ENCODE results near the gene TFDP1.
"Not testable (repeated sequence)": the region's sequence is repeated elsewhere in the genome, so short reads cannot be mapped to it uniquely, and the experiment has no call there.

Gene TFDP1

GRCh38 chr13:113560645-113561416, 23.7 kb upstream of the TFDP1 start:
- Histone ChIP-seq H3K9me3 (ENCODE audit: control insufficient read depth, insufficient read depth, low read depth, low read length) (no peaks in the 10 kb centered on the region), H3K27me3 (ENCODE audit: control insufficient read depth, insufficient read depth, low read length) (no peaks in the 10 kb centered on the region), H3K36me3 (ENCODE audit: control insufficient read depth, insufficient read depth, low read length) (no peaks in the 10 kb centered on the region), H3K9ac (ENCODE audit: low read length) (no peak overlapping the region), H3K4me3 (ENCODE audit: low read depth, low read length) (no peak overlapping the region), H3K4me1 (ENCODE audit: control insufficient read depth, insufficient read depth, low read length) (0 out of 2 replicates have a peak, but pooled peaks cover 4% of the 10 kb centered on the region), H3K27ac (ENCODE audit: low read depth, low read length) (no peak overlapping the region)

GRCh38 chr13:113561417-113562084, 23.0 kb upstream of the TFDP1 start:
- Histone ChIP-seq H3K9me3 (ENCODE audit: control insufficient read depth, insufficient read depth, low read depth, low read length) (no peaks in the 10 kb centered on the region), H3K4me3 (ENCODE audit: low read depth, low read length) (no peak overlapping the region), H3K9ac (ENCODE audit: low read length) (no peak overlapping the region), H3K36me3 (ENCODE audit: control insufficient read depth, insufficient read depth, low read length) (no peaks in the 10 kb centered on the region), H3K27me3 (ENCODE audit: control insufficient read depth, insufficient read depth, low read length) (no peaks in the 10 kb centered on the region), H3K27ac (ENCODE audit: low read depth, low read length) (no peak overlapping the region), H3K4me1 (ENCODE audit: control insufficient read depth, insufficient read depth, low read length) (0 out of 2 replicates have a peak, but pooled peaks cover 4% of the 10 kb centered on the region)

- Histone ChIP-seq H3K9me3 (ENCODE audit: control insufficient read depth, insufficient read depth, low read depth, low read length) (no peaks in the 10 kb centered on the region), H3K27me3 (ENCODE audit: control insufficient read depth, insufficient read depth, low read length) (no peaks in the 10 kb centered on the region), H3K9ac (ENCODE audit: low read length) (no peak overlapping the region), H3K27ac (ENCODE audit: low read depth, low read length) (no peak overlapping the region), H3K4me3 (ENCODE audit: low read depth, low read length) (no peak overlapping the region), H3K4me1 (ENCODE audit: control insufficient read depth, insufficient read depth, low read length) (0 out of 2 replicates have a peak, but pooled peaks cover 4% of the 10 kb centered on the region), H3K36me3 (ENCODE audit: control insufficient read depth, insufficient read depth, low read length) (no peaks in the 10 kb centered on the region)
These were observed 22.3 kb upstream of the TFDP1 start for GRCh38 chr13:113562085-113562749.

- no peak overlapping the region for H3K27ac ChIP-seq (ENCODE audit: low read depth, low read length)
- 0 out of 2 replicates have a peak, but pooled peaks cover 4% of the 10 kb centered on the region for H3K4me1 ChIP-seq (ENCODE audit: control insufficient read depth, insufficient read depth, low read length)
- no peaks in the 10 kb centered on the region for H3K36me3 ChIP-seq (ENCODE audit: control insufficient read depth, insufficient read depth, low read length)
- H3K9me3 ChIP-seq (ENCODE audit: control insufficient read depth, insufficient read depth, low read depth, low read length): no peaks in the 10 kb centered on the region
- no peak overlapping the region for H3K9ac ChIP-seq (ENCODE audit: low read length)
- H3K4me3 ChIP-seq (ENCODE audit: low read depth, low read length): no peak overlapping the region
- H3K27me3 ChIP-seq (ENCODE audit: control insufficient read depth, insufficient read depth, low read length): no peaks in the 10 kb centered on the region
These were observed 21.7 kb upstream of the TFDP1 start for GRCh38 chr13:113562844-113563243.

DNA sequence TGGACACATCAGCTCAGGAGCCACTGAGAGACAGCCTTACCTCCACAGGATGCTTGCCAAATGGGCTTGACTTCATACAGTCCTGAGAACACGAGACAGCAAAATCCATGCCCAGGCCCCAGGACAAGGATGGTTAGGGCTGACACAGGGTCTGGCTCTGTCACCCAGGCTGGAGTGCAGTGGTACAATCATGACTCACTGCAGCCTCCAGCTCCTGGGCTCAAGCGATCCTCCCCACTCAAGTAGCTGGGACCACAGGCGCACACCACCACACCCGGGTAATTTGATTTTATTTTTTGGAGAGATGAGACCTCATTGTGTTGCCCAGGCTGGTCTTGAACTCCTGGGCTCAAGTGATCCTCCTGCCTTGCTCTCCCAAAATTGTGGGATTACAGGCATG, 21.0 kb upstream of the TFDP1 start:
- not testable (repeated sequence) for H3K27ac ChIP-seq (ENCODE audit: low read depth, low read length); H3K4me1 ChIP-seq (ENCODE audit: control insufficient read depth, insufficient read depth, low read length); H3K27me3 ChIP-seq (ENCODE audit: control insufficient read depth, insufficient read depth, low read length); H3K9ac ChIP-seq (ENCODE audit: low read length); H3K9me3 ChIP-seq (ENCODE audit: control insufficient read depth, insufficient read depth, low read depth, low read length); H3K36me3 ChIP-seq (ENCODE audit: control insufficient read depth, insufficient read depth, low read length); H3K4me3 ChIP-seq (ENCODE audit: low read depth, low read length)

- H3K36me3 ChIP-seq (ENCODE audit: control insufficient read depth, insufficient read depth, low read length): no peaks in the 10 kb centered on the region
- H3K4me3 ChIP-seq (ENCODE audit: low read depth, low read length): no peak overlapping the region
- H3K9ac ChIP-seq (ENCODE audit: low read length): no peak overlapping the region
These were observed 20.1 kb upstream of the TFDP1 start for GRCh38 chr13:113564331-113565023.

GRCh38 chr13:113565526-113566226, 18.9 kb upstream of the TFDP1 start:
- no peak overlapping the region for H3K9ac ChIP-seq (ENCODE audit: low read length)
- 0 out of 2 replicates have a peak, but pooled peaks cover 4% of the 10 kb centered on the region for H3K4me1 ChIP-seq (ENCODE audit: control insufficient read depth, insufficient read depth, low read length)
- H3K9me3 ChIP-seq (ENCODE audit: control insufficient read depth, insufficient read depth, low read depth, low read length): no peaks in the 10 kb centered on the region
- H3K27ac ChIP-seq (ENCODE audit: low read depth, low read length): no peak overlapping the region
- H3K4me3 ChIP-seq (ENCODE audit: low read depth, low read length): no peak overlapping the region
- H3K36me3 ChIP-seq (ENCODE audit: control insufficient read depth, insufficient read depth, low read length): no peaks in the 10 kb centered on the region
- H3K27me3 ChIP-seq (ENCODE audit: control insufficient read depth, insufficient read depth, low read length): no peaks in the 10 kb centered on the region

More at GRCh38 chr13:113564331-113565023, 20.1 kb upstream of the TFDP1 start:
- Histone ChIP-seq H3K4me1 (ENCODE audit: control insufficient read depth, insufficient read depth, low read length) (0 out of 2 replicates have a peak, but pooled peaks cover 4% of the 10 kb centered on the region), H3K27ac (ENCODE audit: low read depth, low read length) (no peak overlapping the region), H3K27me3 (ENCODE audit: control insufficient read depth, insufficient read depth, low read length) (no peaks in the 10 kb centered on the region), H3K9me3 (ENCODE audit: control insufficient read depth, insufficient read depth, low read depth, low read length) (no peaks in the 10 kb centered on the region)

DNA sequence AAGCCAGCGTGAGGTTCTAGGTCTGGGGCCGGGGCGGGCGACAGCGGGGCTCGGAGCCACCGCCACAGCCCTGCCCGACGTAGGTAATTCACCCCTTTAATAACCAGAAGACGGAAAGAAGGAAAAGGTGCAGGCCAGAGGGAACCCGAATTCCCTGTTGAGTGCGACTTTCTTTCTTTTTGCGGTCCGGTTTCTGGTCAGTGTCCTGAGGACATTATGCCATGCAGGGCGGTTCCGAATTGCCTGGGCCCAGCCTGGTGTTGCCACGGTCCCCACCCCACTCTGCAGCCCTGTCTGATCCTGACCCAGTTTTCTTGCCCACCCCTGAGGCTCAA, 18.4 kb upstream of the TFDP1 start:
- Histone ChIP-seq H3K4me3 (ENCODE audit: low read depth, low read length) (no peak overlapping the region), H3K4me1 (ENCODE audit: control insufficient read depth, insufficient read depth, low read length) (0 out of 2 replicates have a peak, but pooled peaks cover 4% of the 10 kb centered on the region), H3K9ac (ENCODE audit: low read length) (no peak overlapping the region), H3K36me3 (ENCODE audit: control insufficient read depth, insufficient read depth, low read length) (no peaks in the 10 kb centered on the region), H3K9me3 (ENCODE audit: control insufficient read depth, insufficient read depth, low read depth, low read length) (no peaks in the 10 kb centered on the region), H3K27ac (ENCODE audit: low read depth, low read length) (no peak overlapping the region), H3K27me3 (ENCODE audit: control insufficient read depth, insufficient read depth, low read length) (no peaks in the 10 kb centered on the region)

DNA sequence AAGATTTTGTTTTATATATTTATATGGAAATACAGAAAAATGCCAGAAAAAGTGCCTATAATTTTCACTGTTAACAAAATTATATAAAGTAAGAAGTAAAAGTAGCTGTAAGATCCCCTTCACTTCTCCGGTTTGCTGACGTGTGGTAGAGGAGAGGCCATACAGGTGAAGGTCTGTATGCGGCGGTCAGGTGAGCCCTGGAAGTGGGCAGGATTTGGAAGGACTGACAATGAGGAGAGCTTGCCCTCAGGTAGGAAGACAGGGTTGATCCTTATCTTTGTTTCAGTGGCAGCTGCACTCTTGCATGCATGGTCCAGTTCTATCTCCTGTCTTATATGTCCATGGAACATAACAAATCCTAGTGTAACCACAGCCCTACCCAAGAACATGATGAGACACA, 16.9 kb upstream of the TFDP1 start:
- no peaks in the 10 kb centered on the region for H3K9me3 ChIP-seq (ENCODE audit: control insufficient read depth, insufficient read depth, low read depth, low read length)
- no peaks in the 10 kb centered on the region for H3K36me3 ChIP-seq (ENCODE audit: control insufficient read depth, insufficient read depth, low read length)
- H3K27me3 ChIP-seq (ENCODE audit: control insufficient read depth, insufficient read depth, low read length): no peaks in the 10 kb centered on the region
- H3K9ac ChIP-seq (ENCODE audit: low read length): no peak overlapping the region
- H3K4me1 ChIP-seq (ENCODE audit: control insufficient read depth, insufficient read depth, low read length): 0 out of 2 replicates have a peak, but pooled peaks cover 2% of the 10 kb centered on the region
- no peak overlapping the region for H3K27ac ChIP-seq (ENCODE audit: low read depth, low read length)
- no peak overlapping the region for H3K4me3 ChIP-seq (ENCODE audit: low read depth, low read length)

- Histone ChIP-seq H3K9me3 (ENCODE audit: control insufficient read depth, insufficient read depth, low read depth, low read length) (peaks cover 11% of the 10 kb centered on the region; the same call in 1 of the 2 replicates), H3K36me3 (ENCODE audit: control insufficient read depth, insufficient read depth, low read length) (no peaks in the 10 kb centered on the region), H3K9ac (ENCODE audit: low read length) (no peak overlapping the region), H3K27me3 (ENCODE audit: control insufficient read depth, insufficient read depth, low read length) (no peaks in the 10 kb centered on the region), H3K27ac (ENCODE audit: low read depth, low read length) (no peak overlapping the region), H3K4me3 (ENCODE audit: low read depth, low read length) (no peak overlapping the region), H3K4me1 (ENCODE audit: control insufficient read depth, insufficient read depth, low read length) (no peaks in the 10 kb centered on the region)
These were observed 11.5 kb upstream of the TFDP1 start for GRCh38 chr13:113573065-113573464.

Data from HUES6 (cell line).